KMS-11 (cell line): ENCODE measurements around the gene IL18.

Experiments
- H2AFZ ChIP-seq: fragments of 200-600 bp; sonication (generic); 2 replicates; pipeline ENCODE4 v1.6.1; 2016; ENCODE audit warnings: antibody characterized with exemption, mixed run types, low read depth
- H3K27ac ChIP-seq: fragments of 200-600 bp; sonication (generic); 2 replicates; pipeline ENCODE4 v1.6.1; 2016; ENCODE audit warnings: mild to moderate bottlenecking, mixed run types
- H3K27me3 ChIP-seq: fragments of 200-600 bp; sonication (generic); 2 replicates; pipeline ENCODE4 v1.6.1; 2017; ENCODE audit warnings: mild to moderate bottlenecking, low read depth, mixed run types, moderate library complexity; ENCODE audit not compliant: insufficient read depth
- H3K36me3 ChIP-seq: fragments of 200-600 bp; sonication (generic); 2 replicates; pipeline ENCODE4 v1.6.1; 2017; ENCODE audit warnings: mild to moderate bottlenecking, mixed run types; ENCODE audit not compliant: insufficient read depth
- H3K4me1 ChIP-seq: fragments of 200-600 bp; sonication (generic); 2 replicates; pipeline ENCODE4 v1.6.1; 2016; ENCODE audit warnings: mild to moderate bottlenecking, low read depth, mixed run types; ENCODE audit not compliant: poor library complexity, severe bottlenecking
- H3K4me2 ChIP-seq: fragments of 200-600 bp; sonication (generic); 2 replicates; pipeline ENCODE4 v1.7.0; 2016; ENCODE audit warnings: mild to moderate bottlenecking, mixed run types
- H3K4me3 ChIP-seq: fragments of 200-600 bp; sonication (generic); IDR thresholded peaks from 2 replicates; pipeline ENCODE4 v1.6.1; 2017; ENCODE audit warnings: low read depth, low read length, mixed read lengths; ENCODE audit not compliant: insufficient read depth
- H3K79me2 ChIP-seq: fragments of 200-600 bp; sonication (generic); 2 replicates; pipeline ENCODE4 v1.6.1; 2016; ENCODE audit warnings: low read depth, mixed run types; ENCODE audit not compliant: insufficient read depth
- H3K9ac ChIP-seq: fragments of 200-600 bp; sonication (generic); 2 replicates; pipeline ENCODE4 v1.6.1; 2016; ENCODE audit warnings: mild to moderate bottlenecking, mixed run types
- H4K20me1 ChIP-seq: fragments of 200-600 bp; sonication (generic); 2 replicates; pipeline ENCODE4 v1.6.1; 2016; ENCODE audit warnings: mild to moderate bottlenecking, mixed run types; ENCODE audit not compliant: insufficient read depth
- CTCF ChIP-seq: fragments of 200-600 bp; sonication (generic); conservative IDR thresholded peaks from 2 replicates; pipeline ENCODE4 v1.6.1; 2017; ENCODE audit warnings: low read depth, mild to moderate bottlenecking, antibody characterized with exemption, low read length, moderate library complexity, mixed read lengths

Gene IL18

GRCh38 chr11:112175599-112175952 lies 11.7 kb upstream of the IL18 start:
- Histone ChIP-seq H3K27ac (no peak overlapping the region), H3K4me3 (no peak overlapping the region), H3K9ac (no peak overlapping the region), H3K36me3 (no peaks in the 10 kb centered on the region), H2AFZ (peak overlapping the region; percentile 9; the same call in 1 of the 2 replicates), H3K79me2 (no peaks in the 10 kb centered on the region), H4K20me1 (no peaks in the 10 kb centered on the region), H3K27me3 (no peaks in the 10 kb centered on the region), H3K4me2 (peak overlapping the region; percentile 6; the same call in 1 of the 2 replicates), H3K4me1 (no peaks in the 10 kb centered on the region)
- TF ChIP-seq CTCF = no peak

DNA sequence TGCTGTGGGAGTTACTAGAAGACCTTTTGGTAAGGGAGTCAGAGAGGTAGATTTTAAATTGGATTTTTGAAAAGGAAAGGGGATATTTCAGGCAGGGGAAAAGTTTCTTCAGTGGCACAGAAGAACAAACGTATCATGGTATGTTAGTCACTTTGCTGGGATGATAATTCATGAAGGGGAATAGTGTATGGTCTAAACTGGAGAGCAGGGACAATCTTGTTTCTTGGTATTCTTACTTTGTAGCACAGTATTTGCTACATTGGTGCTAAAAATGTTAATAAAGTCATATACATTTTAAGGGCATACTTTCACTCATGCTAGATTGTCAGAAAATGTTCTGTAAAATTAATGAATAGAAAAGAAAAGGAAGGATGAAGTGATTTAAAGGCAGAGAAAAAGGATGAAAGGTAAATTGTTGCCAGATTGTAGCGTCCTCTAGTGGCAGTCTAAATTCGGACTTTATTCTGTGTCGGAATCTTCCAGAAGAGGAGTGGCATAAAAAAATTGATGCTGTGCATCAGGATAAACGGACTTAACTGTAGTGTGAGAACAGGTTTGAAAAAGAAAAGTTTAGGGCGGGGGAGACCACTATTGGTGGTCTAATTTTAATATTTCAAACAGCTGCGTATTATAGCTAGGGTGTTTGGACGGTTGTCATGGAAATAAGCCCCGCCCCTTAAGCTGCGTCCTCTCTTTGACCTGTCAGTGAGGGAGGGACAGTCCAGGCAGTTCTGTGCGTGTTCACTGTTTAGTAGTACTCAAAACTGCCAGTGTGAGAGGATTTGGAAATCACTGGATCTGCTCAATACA lies 11.1 kb upstream of the IL18 start, which contains the start of gene BCO2:
Gene BCO2 (plus strand): TSS at position 724 of the 810 bp plus-strand sequence. CDS start 90 bp downstream, outside the sequence.
- H3K4me1 ChIP-seq = no peaks in the 10 kb centered on the region
- no peak within 1 kb of the TSS for H3K9ac ChIP-seq
- H3K27me3 ChIP-seq = no peaks in the 10 kb centered on the region
- no peaks in the 10 kb centered on the region for H3K79me2 ChIP-seq
- H2AFZ ChIP-seq = peak within 1 kb of the TSS; percentile 9; the same call in 1 of the 2 replicates
- H4K20me1 ChIP-seq = no peaks in the 10 kb centered on the region
- H3K27ac ChIP-seq = no peak within 1 kb of the TSS
- peak within 1 kb of the TSS; percentile 6; the same call in 1 of the 2 replicates for H3K4me2 ChIP-seq
- no peaks in the 10 kb centered on the region for H3K36me3 ChIP-seq
- no peak within 1 kb of the TSS for H3K4me3 ChIP-seq
- TF ChIP-seq CTCF = peak; percentile 69

DNA sequence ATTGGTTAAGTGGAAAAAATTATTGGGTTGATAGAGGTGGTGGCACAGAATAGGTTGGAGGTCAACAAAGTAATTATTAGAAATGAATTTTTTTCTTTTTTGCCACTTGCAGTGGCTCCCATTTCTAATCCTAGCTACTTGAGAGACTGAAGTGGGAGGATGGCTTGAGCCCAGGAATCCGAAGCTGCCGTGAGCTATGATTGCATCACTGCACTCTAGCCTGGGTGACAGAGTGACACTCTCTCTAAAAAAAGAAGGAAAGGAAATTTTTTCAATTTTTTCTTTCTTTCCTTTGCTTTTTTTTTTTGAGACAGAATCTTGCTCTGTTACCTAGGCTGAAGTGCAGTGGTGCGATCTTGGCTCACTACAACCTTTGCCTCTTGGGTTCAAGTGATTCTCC lies 9.3 kb upstream of the IL18 start:
- Histone ChIP-seq H2AFZ (no peak overlapping the region), H3K4me1 (no peaks in the 10 kb centered on the region), H3K27ac (no peak overlapping the region), H3K4me2 (no peak overlapping the region), H3K79me2 (no peaks in the 10 kb centered on the region), H4K20me1 (no peaks in the 10 kb centered on the region), H3K9ac (no peak overlapping the region), H3K4me3 (no peak overlapping the region), H3K27me3 (no peaks in the 10 kb centered on the region), H3K36me3 (no peaks in the 10 kb centered on the region)
- no peak for TF ChIP-seq CTCF

GRCh38 chr11:112172362-112172994 lies 8.6 kb upstream of the IL18 start:
- no peak overlapping the region for H3K4me2 ChIP-seq
- H3K36me3 ChIP-seq = no peaks in the 10 kb centered on the region
- no peak overlapping the region for H2AFZ ChIP-seq
- no peak for TF ChIP-seq CTCF
- no peak overlapping the region for H3K4me3 ChIP-seq
- H3K9ac ChIP-seq = no peak overlapping the region
- no peaks in the 10 kb centered on the region for H3K4me1 ChIP-seq
- no peaks in the 10 kb centered on the region for H3K27me3 ChIP-seq
- no peak overlapping the region for H3K27ac ChIP-seq
- no peaks in the 10 kb centered on the region for H4K20me1 ChIP-seq
- no peaks in the 10 kb centered on the region for H3K79me2 ChIP-seq
